ENCODE data around the gene IDE. TPM values are rescaled to one million over a fixed set of nuclear protein-coding genes. Genes with fewer than 3 reads are reported as not detected.
"Not testable (repeated sequence)": the region's sequence is repeated elsewhere in the genome, so short reads cannot be mapped to it uniquely, and the experiment has no call there.

The IDE gene
- total RNA-seq, 4 donors from 2014 or later, result 38.8 to 95.2 (median 46.7) TPM

DNA sequence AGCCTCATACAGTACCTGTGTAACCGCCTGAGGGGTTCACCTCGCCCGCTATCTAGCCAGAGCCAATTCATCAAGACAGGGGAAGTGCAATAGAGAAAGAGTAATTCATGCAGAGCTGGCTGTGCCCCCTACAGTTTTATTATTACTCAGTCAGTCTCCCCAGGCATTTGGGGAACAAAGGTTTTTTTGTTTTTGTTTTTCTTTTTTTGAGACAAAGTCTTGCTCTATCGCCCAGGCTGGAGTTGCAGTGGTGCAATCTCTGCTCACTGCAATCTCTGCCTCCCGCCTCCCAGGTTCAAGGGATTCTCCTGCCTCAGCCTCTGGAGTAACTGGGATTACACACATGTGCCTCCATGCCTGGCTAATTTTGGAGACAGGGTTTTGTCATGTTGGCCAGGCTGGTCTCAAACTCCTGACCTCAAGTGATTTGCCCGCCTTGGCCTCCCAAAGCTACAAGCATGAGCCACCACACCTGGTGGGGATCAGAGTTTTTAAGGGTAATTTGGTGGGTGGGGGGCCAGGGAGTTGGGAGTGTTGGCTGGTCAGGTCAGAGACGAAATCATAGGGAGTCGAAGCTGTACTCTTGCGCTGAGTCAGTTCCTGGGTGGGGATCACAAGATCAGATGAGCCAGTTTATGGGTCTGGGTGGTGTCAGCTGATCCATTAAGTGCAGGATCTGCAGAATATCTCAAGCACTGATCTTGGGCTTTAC, 166.4 kb downstream of the IDE start:
- no peak overlapping the region for H3K27ac ChIP-seq

DNA sequence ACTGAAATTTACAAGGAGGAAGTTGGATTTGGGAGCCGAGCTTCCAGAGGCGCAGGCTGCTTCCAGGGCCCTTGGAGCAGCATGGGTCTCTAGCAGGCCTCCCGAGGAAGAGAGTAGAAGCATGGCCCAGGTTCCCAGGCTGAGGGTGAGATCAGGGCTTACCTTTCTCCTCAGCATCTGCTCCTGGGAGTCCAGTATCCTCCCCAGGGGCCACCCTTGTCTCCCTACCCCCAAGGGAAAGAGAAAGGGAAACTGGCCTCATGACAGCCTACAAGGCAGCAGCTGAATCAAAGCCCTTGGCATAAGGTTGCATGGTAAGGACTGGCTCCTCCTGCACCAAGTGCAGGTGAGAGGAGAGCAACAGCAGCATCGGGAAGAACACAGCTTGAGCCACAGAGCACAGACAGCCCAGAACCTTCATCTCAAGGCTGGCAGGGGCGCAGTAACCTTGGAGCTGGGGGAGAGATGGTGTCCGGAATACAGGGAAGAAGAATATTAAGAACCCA, 168.4 kb downstream of the IDE start:
- H3K4me1 ChIP-seq, result no peaks in the 10 kb centered on the region
- no peak for DNase-seq
- 66 to 71% methylated on average over 5 to 6 of the region's 6 CpGs for WGBS, 2 donors
- no peak overlapping the region for H3K4me3 ChIP-seq (replicated peaks in 1 of 3)
- H3K27ac ChIP-seq, result no peak overlapping the region
- H3K9me3 ChIP-seq, result no peaks in the 10 kb centered on the region
- intact Hi-C loops (cut with DNase I), result no loop called here
- H3K36me3 ChIP-seq, result no peaks in the 10 kb centered on the region
- no peaks in the 10 kb centered on the region for H3K27me3 ChIP-seq
- no peak for TF ChIP-seq POLR2A (IDR thresholded peaks at IDR 0.05)
- TF ChIP-seq, protein P1, sequence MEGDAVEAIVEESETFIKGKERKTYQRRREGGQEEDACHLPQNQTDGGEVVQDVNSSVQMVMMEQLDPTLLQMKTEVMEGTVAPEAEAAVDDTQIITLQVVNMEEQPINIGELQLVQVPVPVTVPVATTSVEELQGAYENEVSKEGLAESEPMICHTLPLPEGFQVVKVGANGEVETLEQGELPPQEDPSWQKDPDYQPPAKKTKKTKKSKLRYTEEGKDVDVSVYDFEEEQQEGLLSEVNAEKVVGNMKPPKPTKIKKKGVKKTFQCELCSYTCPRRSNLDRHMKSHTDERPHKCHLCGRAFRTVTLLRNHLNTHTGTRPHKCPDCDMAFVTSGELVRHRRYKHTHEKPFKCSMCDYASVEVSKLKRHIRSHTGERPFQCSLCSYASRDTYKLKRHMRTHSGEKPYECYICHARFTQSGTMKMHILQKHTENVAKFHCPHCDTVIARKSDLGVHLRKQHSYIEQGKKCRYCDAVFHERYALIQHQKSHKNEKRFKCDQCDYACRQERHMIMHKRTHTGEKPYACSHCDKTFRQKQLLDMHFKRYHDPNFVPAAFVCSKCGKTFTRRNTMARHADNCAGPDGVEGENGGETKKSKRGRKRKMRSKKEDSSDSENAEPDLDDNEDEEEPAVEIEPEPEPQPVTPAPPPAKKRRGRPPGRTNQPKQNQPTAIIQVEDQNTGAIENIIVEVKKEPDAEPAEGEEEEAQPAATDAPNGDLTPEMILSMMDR (IDR thresholded peaks at IDR 0.05), result no peak

More for the DNA sequence above, 166.4 kb downstream of the IDE start:
- no peaks in the 10 kb centered on the region for H3K36me3 ChIP-seq
- 75 to 81% methylated on average over 9 of the region's 9 CpGs for WGBS, 2 donors
- H3K27me3 ChIP-seq, result no peaks in the 10 kb centered on the region
- no peaks in the 10 kb centered on the region for H3K9me3 ChIP-seq
- H3K4me1 ChIP-seq, result no peaks in the 10 kb centered on the region
- no peak for TF ChIP-seq POLR2A (IDR thresholded peaks at IDR 0.05)
- TF ChIP-seq, protein P1 (IDR thresholded peaks at IDR 0.05), result no peak
- H3K4me3 ChIP-seq (replicated peaks in 1 of 3), result no peak overlapping the region
- DNase-seq, result no peak
- intact Hi-C loops (cut with DNase I), result no loop called here

DNA sequence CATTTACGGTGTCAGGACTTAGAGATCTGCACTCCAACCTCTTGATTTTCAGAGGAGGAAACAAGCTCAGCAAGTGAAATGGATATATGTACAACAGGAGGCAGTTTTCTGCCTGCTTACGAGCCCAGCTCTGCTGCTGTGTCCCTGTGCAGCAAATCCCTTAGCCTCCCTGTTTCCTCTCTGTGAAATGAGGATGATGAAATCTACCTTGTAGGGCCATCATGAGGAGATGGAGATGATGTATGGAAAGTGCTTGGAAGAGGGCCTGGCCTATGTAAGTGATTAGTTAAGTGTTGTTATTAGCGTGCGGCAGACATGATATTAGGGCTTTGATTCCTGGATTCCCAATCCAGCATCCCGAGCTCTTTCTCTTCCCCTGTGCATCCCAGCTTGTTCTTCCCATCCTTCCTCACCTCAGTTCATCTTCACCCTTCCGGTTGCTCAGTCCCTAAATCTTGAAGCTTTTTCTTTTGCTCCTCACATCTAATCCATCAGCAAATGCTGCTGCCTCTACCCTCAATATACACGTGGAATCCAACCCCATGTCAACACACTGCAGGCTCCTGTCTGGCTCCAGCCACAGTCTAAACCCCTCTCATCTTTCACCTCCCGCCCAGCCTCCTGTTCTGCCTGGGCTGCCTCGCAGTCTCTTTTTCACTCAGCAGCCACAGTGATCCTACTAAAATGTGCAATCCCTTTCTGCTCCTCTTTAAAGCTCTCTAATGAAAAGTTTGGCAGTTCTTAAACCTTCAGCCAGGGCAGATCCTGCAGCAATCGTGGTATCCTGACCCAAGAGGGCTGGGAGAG, 169.1 kb downstream of the IDE start:
- TF ChIP-seq POLR2A (IDR thresholded peaks at IDR 0.05), result no peak

DNA sequence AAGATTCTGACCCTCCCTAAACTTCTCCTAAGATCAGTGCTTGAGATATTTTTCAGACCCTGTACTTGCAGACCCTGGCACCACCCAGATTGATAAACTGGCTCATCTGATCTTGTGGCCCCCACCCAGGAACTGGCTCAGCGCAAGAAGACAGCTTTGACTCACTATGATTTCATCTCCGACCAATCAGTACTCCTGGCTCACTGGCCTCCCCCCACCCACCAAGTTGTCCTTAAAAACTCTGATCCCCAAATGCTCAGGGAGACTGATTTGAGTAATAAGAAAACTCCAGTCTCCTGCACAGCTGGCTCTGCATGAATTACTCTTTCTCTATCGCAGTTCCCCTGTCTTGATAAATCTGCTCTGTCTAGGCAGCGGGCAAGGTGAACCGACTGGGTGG, 171.7 kb downstream of the IDE start:
- H3K27ac ChIP-seq; H3K9me3 ChIP-seq; H3K4me3 ChIP-seq (replicated peaks in 1 of 3); H3K4me1 ChIP-seq; H3K36me3 ChIP-seq; H3K27me3 ChIP-seq; intact Hi-C loops (cut with DNase I); DNase-seq: not testable (repeated sequence)
- WGBS, 2 donors, result 83 to 93% methylated on average over 5 of the region's 5 CpGs

More for the DNA sequence above, 169.1 kb downstream of the IDE start:
- DNase-seq, result no peak
- H3K4me1 ChIP-seq, result no peaks in the 10 kb centered on the region
- no peaks in the 10 kb centered on the region for H3K9me3 ChIP-seq
- WGBS, 2 donors, result 64 to 67% methylated on average over 10 of the region's 10 CpGs
- no peaks in the 10 kb centered on the region for H3K27me3 ChIP-seq
- no peaks in the 10 kb centered on the region for H3K36me3 ChIP-seq
- intact Hi-C loops (cut with DNase I), result no loop called here
- no peak overlapping the region for H3K4me3 ChIP-seq (replicated peaks in 1 of 3)
- no peak overlapping the region for H3K27ac ChIP-seq

Other genes with a start within 250 kb of the IDE start
- 1 to 10 TPM in 3 of 4 donors, under 1 TPM in 1; 0.67 to 1.5 (median 1.1) TPM for gene KIF11, start 19.0 kb upstream of the IDE start, total RNA-seq
- gene HHEX, start 115.9 kb upstream of the IDE start, total RNA-seq, result 100 to 1,000 TPM in 3 of 4 donors, 10 to 100 TPM in 1; 90.9 to 154 (median 122) TPM